Measurements from ENCODE around the gene PDE7B.

Gene PDE7B

DNA sequence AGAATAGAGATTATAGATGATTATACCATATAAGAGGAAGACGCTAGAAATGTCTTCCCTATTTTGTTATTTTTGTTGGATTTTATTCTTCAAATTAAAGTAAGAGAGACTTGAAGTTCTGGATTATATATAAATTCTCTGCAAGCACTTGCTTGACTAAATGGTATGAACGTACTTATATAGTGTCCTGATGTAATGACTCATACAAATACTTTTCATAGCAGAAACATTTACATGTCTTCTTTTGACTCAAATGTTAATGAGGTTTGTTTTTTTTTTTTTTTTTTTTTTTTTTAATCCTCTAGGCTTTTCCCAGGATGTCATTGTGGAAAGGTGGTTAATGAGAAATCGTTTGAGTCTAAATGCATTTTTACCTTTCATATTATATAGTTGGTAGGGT lies 55.0 kb downstream of the PDE7B start:
- TF ChIP-seq, protein P1, sequence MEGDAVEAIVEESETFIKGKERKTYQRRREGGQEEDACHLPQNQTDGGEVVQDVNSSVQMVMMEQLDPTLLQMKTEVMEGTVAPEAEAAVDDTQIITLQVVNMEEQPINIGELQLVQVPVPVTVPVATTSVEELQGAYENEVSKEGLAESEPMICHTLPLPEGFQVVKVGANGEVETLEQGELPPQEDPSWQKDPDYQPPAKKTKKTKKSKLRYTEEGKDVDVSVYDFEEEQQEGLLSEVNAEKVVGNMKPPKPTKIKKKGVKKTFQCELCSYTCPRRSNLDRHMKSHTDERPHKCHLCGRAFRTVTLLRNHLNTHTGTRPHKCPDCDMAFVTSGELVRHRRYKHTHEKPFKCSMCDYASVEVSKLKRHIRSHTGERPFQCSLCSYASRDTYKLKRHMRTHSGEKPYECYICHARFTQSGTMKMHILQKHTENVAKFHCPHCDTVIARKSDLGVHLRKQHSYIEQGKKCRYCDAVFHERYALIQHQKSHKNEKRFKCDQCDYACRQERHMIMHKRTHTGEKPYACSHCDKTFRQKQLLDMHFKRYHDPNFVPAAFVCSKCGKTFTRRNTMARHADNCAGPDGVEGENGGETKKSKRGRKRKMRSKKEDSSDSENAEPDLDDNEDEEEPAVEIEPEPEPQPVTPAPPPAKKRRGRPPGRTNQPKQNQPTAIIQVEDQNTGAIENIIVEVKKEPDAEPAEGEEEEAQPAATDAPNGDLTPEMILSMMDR (IDR thresholded peaks at IDR 0.05; ENCODE audit: control insufficient read depth, extremely low read depth, insufficient read depth) = no peak
- no peak overlapping the region for H3K4me3 ChIP-seq (ENCODE audit: low read depth, low read length)
- no peak for DNase-seq (ENCODE audit: low read depth)

DNA sequence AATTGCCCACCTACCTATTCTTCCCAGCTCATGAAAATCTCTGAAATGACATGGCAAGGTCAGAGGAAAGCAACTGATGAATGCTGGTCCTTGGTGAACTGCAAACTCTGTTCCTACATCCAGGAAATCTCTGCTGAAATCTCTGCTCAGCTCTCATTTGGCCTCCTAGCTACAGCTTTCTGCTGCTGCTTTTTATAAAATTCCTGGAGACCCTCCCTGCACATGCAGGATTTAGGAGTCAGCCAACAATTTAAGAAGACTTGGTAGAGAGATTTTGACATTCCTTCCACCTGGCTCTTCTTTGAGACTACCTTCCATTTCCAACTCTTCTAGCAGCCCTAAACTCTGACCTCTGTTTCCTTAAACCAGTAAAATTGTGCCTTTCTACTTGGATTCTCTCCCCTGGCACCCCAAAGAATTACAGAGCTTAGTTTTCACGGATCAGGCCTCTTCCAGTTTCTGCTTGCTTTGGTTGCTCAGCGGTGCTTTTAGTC lies 55.5 kb downstream of the PDE7B start:
- TF ChIP-seq, protein P1 (IDR thresholded peaks at IDR 0.05; ENCODE audit: control insufficient read depth, extremely low read depth, insufficient read depth) = no peak
- no peak overlapping the region for H3K4me3 ChIP-seq (ENCODE audit: low read depth, low read length)
- no peak for DNase-seq (ENCODE audit: low read depth)

DNA sequence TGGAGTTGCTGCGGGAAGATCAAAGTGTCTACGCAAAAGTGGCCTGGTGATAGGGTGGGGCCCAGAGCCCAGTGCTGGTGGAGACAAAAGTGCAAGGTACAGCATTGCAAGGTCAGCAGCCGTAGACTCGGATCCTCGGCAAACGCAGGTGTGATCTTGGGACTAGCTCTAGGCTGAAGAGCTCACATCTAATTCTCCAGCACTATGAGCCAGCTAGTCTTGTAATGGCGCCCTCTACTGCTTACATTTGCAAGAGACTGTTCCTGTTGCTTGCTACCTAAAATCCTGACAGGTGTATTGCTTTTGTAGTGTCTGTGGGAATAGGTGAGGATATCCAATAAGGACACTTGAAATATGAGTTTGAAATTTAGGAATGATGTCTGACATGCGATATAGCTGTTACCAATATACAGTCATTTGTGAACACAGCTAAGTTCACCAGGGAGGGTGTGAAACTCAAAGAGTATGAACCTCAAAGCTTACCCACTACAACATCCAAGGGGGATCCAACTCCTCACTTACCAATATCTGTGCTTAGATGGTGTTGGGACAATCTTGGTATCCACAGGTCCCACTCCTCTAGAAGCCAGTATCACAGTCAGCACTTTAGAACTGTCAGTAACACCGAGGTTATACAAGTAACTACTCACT lies 58.4 kb downstream of the PDE7B start:
- TF ChIP-seq, protein P1 (IDR thresholded peaks at IDR 0.05; ENCODE audit: control insufficient read depth, extremely low read depth, insufficient read depth) = peak; percentile 67
- peak; percentile 53 for DNase-seq (ENCODE audit: low read depth)

DNA sequence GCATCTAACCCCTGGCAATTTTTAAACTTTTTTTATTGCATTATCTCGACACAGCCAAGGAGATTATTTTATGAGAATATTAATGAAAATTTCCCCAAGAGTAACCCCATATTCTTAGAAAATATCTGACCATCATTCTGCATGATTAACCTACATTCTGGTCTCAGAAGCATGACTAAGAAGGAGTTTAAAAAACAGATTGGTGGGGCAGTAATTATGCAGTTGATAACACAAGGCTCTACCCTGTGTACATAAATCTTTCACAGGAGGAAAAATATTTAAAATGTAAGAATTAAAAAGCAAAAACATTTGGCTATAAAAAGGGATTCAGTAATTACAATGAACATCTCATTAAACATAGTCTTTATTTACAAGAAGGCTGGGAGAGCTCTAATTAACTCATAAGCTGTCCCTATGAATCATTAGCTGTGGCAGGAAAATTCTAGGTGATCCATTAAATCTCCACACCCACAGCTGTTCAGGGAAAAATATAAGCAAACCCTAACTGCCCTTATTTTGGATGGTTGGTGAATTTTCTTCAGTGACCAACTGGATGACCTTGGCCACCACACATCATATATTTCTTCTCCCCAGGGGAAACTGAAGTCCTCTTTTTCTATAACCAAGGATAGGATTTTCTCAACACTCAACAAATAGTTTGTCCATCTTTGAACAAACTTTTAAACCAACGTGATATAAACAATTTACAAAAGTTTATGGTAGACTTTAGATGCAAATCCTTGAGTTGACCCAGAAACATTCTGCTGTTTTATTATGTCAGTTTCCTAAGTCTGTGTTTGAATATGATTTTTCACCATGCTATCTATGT lies 59.5 kb downstream of the PDE7B start:
- no peak overlapping the region for H3K4me3 ChIP-seq (ENCODE audit: low read depth, low read length)
- no peak for DNase-seq (ENCODE audit: low read depth)
- TF ChIP-seq, protein P1 (IDR thresholded peaks at IDR 0.05; ENCODE audit: control insufficient read depth, extremely low read depth, insufficient read depth) = no peak

More for the DNA sequence above, 58.4 kb downstream of the PDE7B start:
- H3K4me3 ChIP-seq (ENCODE audit: low read depth, low read length) = no peak overlapping the region

DNA sequence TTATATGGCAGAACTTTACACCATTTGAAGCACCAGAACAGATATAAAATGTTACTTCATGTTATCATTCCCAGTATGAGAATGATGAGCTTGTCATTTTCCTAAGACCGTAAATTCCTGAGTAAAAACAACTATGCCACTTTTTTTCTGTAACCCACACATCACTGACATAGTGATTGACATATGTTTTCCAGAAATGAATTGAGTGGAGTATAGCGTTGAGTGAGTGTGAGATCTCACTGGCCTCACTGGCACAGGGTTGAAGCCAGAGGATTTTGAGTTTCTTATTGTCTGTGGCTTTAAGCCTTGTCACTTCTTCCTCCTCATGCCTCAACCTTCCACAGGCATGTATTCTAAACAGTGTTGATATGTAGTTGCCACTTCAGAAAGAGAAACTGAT lies 62.3 kb downstream of the PDE7B start:
- no peak overlapping the region for H3K4me3 ChIP-seq (ENCODE audit: low read depth, low read length)
- TF ChIP-seq, protein P1 (IDR thresholded peaks at IDR 0.05; ENCODE audit: control insufficient read depth, extremely low read depth, insufficient read depth) = no peak
- no peak for DNase-seq (ENCODE audit: low read depth)

DNA sequence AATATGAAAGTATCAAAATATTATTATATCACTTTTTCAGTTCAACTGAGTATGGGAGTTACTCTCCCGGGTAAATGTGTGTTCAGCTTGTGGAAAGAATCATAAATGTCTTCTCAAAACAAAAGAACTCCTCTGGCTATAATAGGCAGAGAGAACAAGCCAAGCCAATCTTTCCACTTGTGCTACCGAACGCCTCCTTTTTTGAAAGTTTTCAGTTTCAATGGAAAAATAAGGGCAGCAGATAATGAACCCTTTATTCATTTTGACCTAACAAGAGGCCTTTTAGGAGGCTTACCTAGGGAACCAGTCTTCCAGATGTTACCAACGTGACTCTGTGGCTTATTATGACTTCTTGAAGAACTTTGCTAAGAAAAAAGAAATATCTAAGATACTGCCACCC lies 67.5 kb downstream of the PDE7B start:
- TF ChIP-seq, protein P1 (IDR thresholded peaks at IDR 0.05; ENCODE audit: control insufficient read depth, extremely low read depth, insufficient read depth) = no peak
- DNase-seq (ENCODE audit: low read depth) = no peak
- H3K4me3 ChIP-seq (ENCODE audit: low read depth, low read length) = no peak overlapping the region
